ENCODE results near the gene FAM124A. TPM values are rescaled to one million over a fixed set of nuclear protein-coding genes. Genes with fewer than 3 reads are reported as not detected.

FAM124A gene
- total RNA-seq, 2 experiments from 2014 or later = 0.44 TPM; not detected in 1

GRCh38 chr13:51177188-51177587 is 45.0 kb upstream of the FAM124A start:
- CTCF ChIA-PET (ENCODE audit: unreplicated experiment) = no interaction called here

DNA sequence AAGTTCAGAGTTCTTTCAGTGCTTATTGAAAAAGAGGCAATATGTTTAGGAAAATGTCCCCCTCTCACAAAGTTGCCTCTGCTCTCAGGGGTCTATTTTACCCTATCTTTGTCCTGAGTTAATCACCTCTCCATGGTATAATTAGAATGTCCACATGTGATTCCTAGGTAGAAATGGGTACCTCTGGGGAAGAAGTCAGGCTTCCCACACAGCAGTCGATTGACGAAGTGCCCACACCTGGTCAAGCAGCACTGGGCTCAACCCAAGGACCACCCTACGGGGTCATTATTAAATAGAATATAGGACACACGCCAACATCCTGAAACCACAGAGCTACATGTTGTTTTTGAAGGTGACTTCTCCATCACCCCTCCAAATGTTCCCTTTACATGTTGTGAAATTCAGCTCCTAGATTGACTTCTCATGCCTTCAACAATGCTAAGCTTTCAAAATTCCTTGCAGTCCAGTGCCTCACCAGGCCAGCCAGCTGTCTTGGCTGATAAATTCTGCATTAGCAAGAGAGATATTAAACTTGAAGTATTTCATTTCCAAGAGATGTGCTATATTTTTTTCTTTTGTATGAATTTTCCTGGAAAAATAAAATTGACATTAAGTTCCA is 43.6 kb upstream of the FAM124A start:
- ChIA-PET CTCF (ENCODE audit: unreplicated experiment) (no interaction called here), POLR2A (interaction anchor here (0.5 kb wide), 1 partner anchor 216 kb away, joined by 3 read pairs; no protein-coding TSS in a partner anchor)
- no peaks in the 10 kb centered on the region for H3K9me2 ChIP-seq (ENCODE audit: insufficient read depth, low read length)
- no peaks in the 10 kb centered on the region for H4K20me1 ChIP-seq (ENCODE audit: insufficient read depth, low read length)
- intact Hi-C loops (cut with micrococcal nuclease; ENCODE audit: unreplicated experiment) = no loop called here
- no peak overlapping the region for H3K27ac ChIP-seq (ENCODE audit: low read depth, low read length, poor library complexity, severe bottlenecking)
- no peak overlapping the region for H2AFZ ChIP-seq (ENCODE audit: low read length)
- TF ChIP-seq CTCF (conservative IDR thresholded peaks at IDR 0.05; ENCODE audit: low read length) (no peak), EZH2phosphoT487 (IDR thresholded peaks at IDR 0.05; ENCODE audit: borderline replicate concordance, low read depth, low read length) (no peak)
- no peak overlapping the region for H3K4me2 ChIP-seq (ENCODE audit: low read length)
- no peaks in the 10 kb centered on the region for H3K9me3 ChIP-seq (ENCODE audit: low read length)
- H3K4me3 ChIP-seq (ENCODE audit: low read depth, low read length, poor library complexity, severe bottlenecking) = no peak overlapping the region
- H3K79me2 ChIP-seq (ENCODE audit: insufficient read depth, low read depth, low read length) = no peaks in the 10 kb centered on the region
- no peaks in the 10 kb centered on the region for H3K4me1 ChIP-seq (ENCODE audit: insufficient read depth, low read length, poor library complexity, severe bottlenecking)
- BruUV-seq (replicated peaks) = no TSS peak
- H3K36me3 ChIP-seq (ENCODE audit: insufficient read depth, low read length) = no peaks in the 10 kb centered on the region
- no peak for DNase-seq (ENCODE audit: low spot score)

More at GRCh38 chr13:51177188-51177587, 45.0 kb upstream of the FAM124A start:
- H3K79me2 ChIP-seq (ENCODE audit: insufficient read depth, low read depth, low read length) = no peaks in the 10 kb centered on the region
- H4K20me1 ChIP-seq (ENCODE audit: insufficient read depth, low read length) = no peaks in the 10 kb centered on the region
- H3K9me2 ChIP-seq (ENCODE audit: insufficient read depth, low read length) = no peaks in the 10 kb centered on the region
- intact Hi-C loops (cut with micrococcal nuclease; ENCODE audit: unreplicated experiment) = no loop called here
- POLR2A ChIA-PET = interaction anchor here (1.2 kb wide), 1 partner anchor 36 kb away, joined by 3 read pairs; no protein-coding TSS in a partner anchor
- H3K4me2 ChIP-seq (ENCODE audit: low read length) = no peak overlapping the region
- no peaks in the 10 kb centered on the region for H3K36me3 ChIP-seq (ENCODE audit: insufficient read depth, low read length)
- H2AFZ ChIP-seq (ENCODE audit: low read length) = no peak overlapping the region
- TF ChIP-seq EZH2phosphoT487 (IDR thresholded peaks at IDR 0.05; ENCODE audit: borderline replicate concordance, low read depth, low read length) = no peak
- no peak for TF ChIP-seq CTCF (conservative IDR thresholded peaks at IDR 0.05; ENCODE audit: low read length)
- DNase-seq (ENCODE audit: low spot score) = no peak
- no peaks in the 10 kb centered on the region for H3K4me1 ChIP-seq (ENCODE audit: insufficient read depth, low read length, poor library complexity, severe bottlenecking)
- BruUV-seq (replicated peaks) = no TSS peak
- H3K27ac ChIP-seq (ENCODE audit: low read depth, low read length, poor library complexity, severe bottlenecking) = no peak overlapping the region
- H3K4me3 ChIP-seq (ENCODE audit: low read depth, low read length, poor library complexity, severe bottlenecking) = no peak overlapping the region
- no peaks in the 10 kb centered on the region for H3K9me3 ChIP-seq (ENCODE audit: low read length)

DNA sequence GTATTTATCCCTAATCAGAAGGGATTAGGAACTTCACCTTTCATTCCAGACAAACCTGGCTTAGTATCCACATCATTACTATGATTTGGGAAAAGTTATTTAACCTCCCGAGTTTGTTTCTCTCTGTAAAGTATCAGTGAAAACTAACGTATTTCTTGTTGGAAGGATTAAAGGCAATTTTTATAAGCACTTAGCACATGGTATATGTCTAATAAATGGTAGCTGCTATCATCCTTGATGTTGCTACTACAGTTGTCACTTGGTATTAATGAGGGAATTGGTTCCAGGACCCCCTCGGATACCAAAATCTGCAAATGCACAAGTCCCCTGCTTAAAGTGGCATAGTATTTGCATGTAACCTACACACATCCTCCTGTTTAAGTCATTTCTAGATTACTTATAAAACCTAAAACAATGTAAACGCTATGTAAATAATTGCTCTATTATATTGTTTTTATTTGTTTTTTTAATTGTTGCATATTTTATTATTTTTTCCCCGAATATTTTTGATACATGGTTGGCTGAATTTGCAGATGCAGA is 42.7 kb upstream of the FAM124A start:
- intact Hi-C loops (cut with micrococcal nuclease; ENCODE audit: unreplicated experiment) = no loop called here
- no peak for DNase-seq (ENCODE audit: low spot score)
- CTCF ChIA-PET (ENCODE audit: unreplicated experiment) = no interaction called here
- no TSS peak for BruUV-seq (replicated peaks)
- POLR2A ChIA-PET = no interaction called here
- TF ChIP-seq EZH2phosphoT487 (IDR thresholded peaks at IDR 0.05; ENCODE audit: borderline replicate concordance, low read depth, low read length) = no peak
- TF ChIP-seq CTCF (conservative IDR thresholded peaks at IDR 0.05; ENCODE audit: low read length) = no peak
- no peaks in the 10 kb centered on the region for H3K79me2 ChIP-seq (ENCODE audit: insufficient read depth, low read depth, low read length)
- no peaks in the 10 kb centered on the region for H3K36me3 ChIP-seq (ENCODE audit: insufficient read depth, low read length)
- H3K4me1 ChIP-seq (ENCODE audit: insufficient read depth, low read length, poor library complexity, severe bottlenecking) = no peaks in the 10 kb centered on the region
- no peak overlapping the region for H3K4me2 ChIP-seq (ENCODE audit: low read length)
- no peak overlapping the region for H3K4me3 ChIP-seq (ENCODE audit: low read depth, low read length, poor library complexity, severe bottlenecking)
- no peaks in the 10 kb centered on the region for H3K9me2 ChIP-seq (ENCODE audit: insufficient read depth, low read length)
- H2AFZ ChIP-seq (ENCODE audit: low read length) = no peak overlapping the region
- H4K20me1 ChIP-seq (ENCODE audit: insufficient read depth, low read length) = no peaks in the 10 kb centered on the region
- H3K27ac ChIP-seq (ENCODE audit: low read depth, low read length, poor library complexity, severe bottlenecking) = no peak overlapping the region
- no peaks in the 10 kb centered on the region for H3K9me3 ChIP-seq (ENCODE audit: low read length)

Data from OCI-LY7 (cell line).